Upper lobe of right lung (tissue), 1 donor: ENCODE measurements around the gene TEAD1. TPM values are rescaled to one million over a fixed set of nuclear protein-coding genes. Genes with fewer than 3 reads are reported as not detected.

Experiments used
- ATAC-seq: fragments of 200-7000 bp; cut with Tn5 transposase; one replicate; pipeline ENCODE4 v1.9.1; 2020; ENCODE audit warnings: mild to moderate bottlenecking, moderate library complexity
- DNase-seq: peaks from one replicate; pipeline ENCODE4 v3.0.0-alpha.2; 2020
- H3K27ac ChIP-seq: fragments of 200-600 bp; one replicate; pipeline ENCODE4 v1.8.0; 2022
- H3K27me3 ChIP-seq: fragments of 200-600 bp; one replicate; pipeline ENCODE4 v1.8.0; 2022; ENCODE audit warnings: mild to moderate bottlenecking
- H3K36me3 ChIP-seq: fragments of 200-600 bp; one replicate; pipeline ENCODE4 v1.8.0; 2022
- H3K4me1 ChIP-seq: fragments of 200-600 bp; one replicate; pipeline ENCODE4 v1.8.0; 2022
- H3K4me3 ChIP-seq: fragments of 200-600 bp; one replicate; pipeline ENCODE4 v1.8.0; 2022; ENCODE audit warnings: mild to moderate bottlenecking
- H3K9me3 ChIP-seq: fragments of 200-600 bp; one replicate; pipeline ENCODE4 v1.8.0; 2022
- intact Hi-C: fragments of 100-400 bp; cut with DNase I; formaldehyde crosslinking; loops from one replicate; pipeline ENCODE4 v1.11.0; 2022
- total RNA-seq: library from RNA; stranded (reverse); fragmentation: NEBNext Ultra II Directional; extraction: Animal tissue kit (Norgen Biotek cat#: 25700); gene quantifications from one replicate; pipeline ENCODE4 v1.2.1, GENCODE V29; 2021
- TF ChIP-seq, protein P1 (sequence below): fragments of 200-600 bp; IDR thresholded peaks from one replicate; pipeline ENCODE4 v1.8.0; 2022; ENCODE audit warnings: antibody characterized with exemption
- donor health status: DM: no; HTN: yes; CAD: no; lungs with severe emphysema.

Gene TEAD1
- total RNA-seq, 1 donor from 2014 or later = 72.3 TPM

DNA sequence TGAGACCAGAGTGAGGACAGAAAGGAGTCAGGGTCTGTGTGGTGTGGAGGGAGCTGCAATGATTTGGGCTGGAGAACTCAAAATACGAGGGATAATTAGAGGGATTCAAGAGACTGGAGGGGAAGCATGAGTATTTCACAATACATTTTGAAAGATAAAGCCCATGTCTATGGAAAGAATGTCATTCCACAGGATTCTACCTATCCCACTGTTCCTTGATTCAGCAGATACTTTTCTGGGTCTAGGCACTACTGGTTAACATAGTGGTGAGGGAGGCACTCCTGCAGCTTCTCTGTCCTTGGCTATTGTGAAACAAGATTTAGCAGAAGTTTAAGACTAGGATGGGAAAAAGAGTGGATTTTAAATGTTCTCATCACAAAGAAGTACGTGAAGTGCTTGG lies 262.0 kb downstream of the TEAD1 start:
- no peak for ATAC-seq
- H3K27ac ChIP-seq = no peak overlapping the region
- no peaks in the 10 kb centered on the region for H3K27me3 ChIP-seq
- H3K4me1 ChIP-seq = no peaks in the 10 kb centered on the region
- peaks cover 24% of the 10 kb centered on the region for H3K36me3 ChIP-seq
- H3K4me3 ChIP-seq = no peak overlapping the region
- H3K9me3 ChIP-seq = no peaks in the 10 kb centered on the region
- intact Hi-C loops = no loop called here
- no peak for DNase-seq
- TF ChIP-seq, protein P1, sequence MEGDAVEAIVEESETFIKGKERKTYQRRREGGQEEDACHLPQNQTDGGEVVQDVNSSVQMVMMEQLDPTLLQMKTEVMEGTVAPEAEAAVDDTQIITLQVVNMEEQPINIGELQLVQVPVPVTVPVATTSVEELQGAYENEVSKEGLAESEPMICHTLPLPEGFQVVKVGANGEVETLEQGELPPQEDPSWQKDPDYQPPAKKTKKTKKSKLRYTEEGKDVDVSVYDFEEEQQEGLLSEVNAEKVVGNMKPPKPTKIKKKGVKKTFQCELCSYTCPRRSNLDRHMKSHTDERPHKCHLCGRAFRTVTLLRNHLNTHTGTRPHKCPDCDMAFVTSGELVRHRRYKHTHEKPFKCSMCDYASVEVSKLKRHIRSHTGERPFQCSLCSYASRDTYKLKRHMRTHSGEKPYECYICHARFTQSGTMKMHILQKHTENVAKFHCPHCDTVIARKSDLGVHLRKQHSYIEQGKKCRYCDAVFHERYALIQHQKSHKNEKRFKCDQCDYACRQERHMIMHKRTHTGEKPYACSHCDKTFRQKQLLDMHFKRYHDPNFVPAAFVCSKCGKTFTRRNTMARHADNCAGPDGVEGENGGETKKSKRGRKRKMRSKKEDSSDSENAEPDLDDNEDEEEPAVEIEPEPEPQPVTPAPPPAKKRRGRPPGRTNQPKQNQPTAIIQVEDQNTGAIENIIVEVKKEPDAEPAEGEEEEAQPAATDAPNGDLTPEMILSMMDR = no peak

DNA sequence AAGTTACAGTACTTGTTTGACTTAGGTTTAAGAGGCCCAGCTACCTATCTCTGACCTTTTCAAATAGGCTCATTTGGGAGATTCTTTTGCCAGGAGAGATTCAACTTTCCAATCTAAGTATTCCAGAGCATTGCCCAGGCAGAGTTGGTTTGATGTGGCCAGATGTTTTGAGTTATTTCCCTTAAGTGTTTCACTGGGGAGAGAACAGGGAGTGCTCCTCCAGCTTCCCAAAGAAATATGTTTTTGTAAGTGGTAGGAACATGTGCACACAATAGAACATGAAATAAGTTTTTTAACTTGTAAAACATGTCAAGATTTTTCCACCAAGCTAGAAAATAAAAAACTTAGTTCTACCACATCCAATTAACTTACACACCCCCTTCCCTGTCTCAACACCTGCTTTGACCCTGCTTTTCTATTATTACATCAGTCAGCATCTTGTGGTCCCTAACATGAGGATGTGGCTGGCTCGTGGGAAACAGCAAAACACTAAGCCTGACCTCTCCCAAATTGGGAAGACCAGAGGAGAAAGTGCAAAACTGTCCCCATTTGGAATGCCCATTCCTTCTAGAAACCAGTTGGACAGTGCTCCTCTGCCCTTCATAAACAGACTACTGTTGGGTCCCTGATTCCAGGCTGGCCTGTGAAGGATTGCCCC lies 264.5 kb downstream of the TEAD1 start:
- H3K27ac ChIP-seq = no peak overlapping the region
- H3K4me3 ChIP-seq = no peak overlapping the region
- H3K9me3 ChIP-seq = no peaks in the 10 kb centered on the region
- H3K4me1 ChIP-seq = no peaks in the 10 kb centered on the region
- DNase-seq = no peak
- intact Hi-C loops = no loop called here
- TF ChIP-seq, protein P1 = no peak
- H3K27me3 ChIP-seq = no peaks in the 10 kb centered on the region
- no peak for ATAC-seq
- H3K36me3 ChIP-seq = peaks cover 20% of the 10 kb centered on the region

DNA sequence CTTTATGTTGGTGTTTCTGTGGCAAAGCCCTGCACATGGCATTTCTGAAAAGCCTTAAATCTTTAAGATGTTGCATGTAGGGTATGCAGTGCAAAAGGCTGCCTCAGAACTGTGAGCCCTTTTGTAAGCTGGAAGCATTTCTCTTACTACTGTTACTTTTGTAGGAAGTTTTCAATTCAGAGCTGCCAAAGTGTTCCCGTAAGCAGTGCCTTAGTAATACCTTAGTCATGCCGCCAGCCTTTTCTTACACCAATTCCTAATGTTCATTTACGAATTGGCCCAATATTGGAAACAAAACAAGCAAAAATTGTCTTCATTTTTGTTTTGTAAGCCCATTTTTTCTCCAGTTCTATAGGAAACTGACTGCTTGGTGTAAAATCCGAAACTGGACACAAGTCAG lies 267.4 kb downstream of the TEAD1 start:
- TF ChIP-seq, protein P1 = no peak
- no peak for ATAC-seq
- no peak overlapping the region for H3K27ac ChIP-seq
- H3K27me3 ChIP-seq = no peaks in the 10 kb centered on the region
- H3K4me1 ChIP-seq = no peaks in the 10 kb centered on the region
- intact Hi-C loops = no loop called here
- DNase-seq = no peak
- peaks cover 20% of the 10 kb centered on the region for H3K36me3 ChIP-seq
- H3K9me3 ChIP-seq = no peaks in the 10 kb centered on the region
- no peak overlapping the region for H3K4me3 ChIP-seq

GRCh38 chr11:12942157-12942556 lies 267.9 kb downstream of the TEAD1 start:
- no peaks in the 10 kb centered on the region for H3K9me3 ChIP-seq
- intact Hi-C loops = no loop called here
- no peaks in the 10 kb centered on the region for H3K4me1 ChIP-seq
- H3K27ac ChIP-seq = no peak overlapping the region
- H3K36me3 ChIP-seq = peaks cover 15% of the 10 kb centered on the region
- no peaks in the 10 kb centered on the region for H3K27me3 ChIP-seq
- no peak for ATAC-seq
- TF ChIP-seq, protein P1 = no peak
- no peak for DNase-seq
- H3K4me3 ChIP-seq = no peak overlapping the region

- ATAC-seq = no peak
- intact Hi-C loops = no loop called here
Observed at GRCh38 chr11:12943311-12943710, 269.1 kb downstream of the TEAD1 start.

More at GRCh38 chr11:12943311-12943710, 269.1 kb downstream of the TEAD1 start:
- Histone ChIP-seq H3K27me3 (no peaks in the 10 kb centered on the region), H3K4me3 (no peak overlapping the region), H3K9me3 (no peaks in the 10 kb centered on the region), H3K36me3 (peaks cover 7% of the 10 kb centered on the region), H3K27ac (no peak overlapping the region), H3K4me1 (no peaks in the 10 kb centered on the region)
- TF ChIP-seq, protein P1 = no peak
- DNase-seq = no peak
